ENCODE results near the gene RPL6. TPM values are rescaled to one million over a fixed set of nuclear protein-coding genes. Genes with fewer than 3 reads are reported as not detected.

The RPL6 gene
- total and polyA plus RNA-seq, 10 of the 15 experiments (the other 5 are each of a cell fraction or from before 2014, with no cell fraction given): 801 to 3,690 (median 2,265) TPM

DNA sequence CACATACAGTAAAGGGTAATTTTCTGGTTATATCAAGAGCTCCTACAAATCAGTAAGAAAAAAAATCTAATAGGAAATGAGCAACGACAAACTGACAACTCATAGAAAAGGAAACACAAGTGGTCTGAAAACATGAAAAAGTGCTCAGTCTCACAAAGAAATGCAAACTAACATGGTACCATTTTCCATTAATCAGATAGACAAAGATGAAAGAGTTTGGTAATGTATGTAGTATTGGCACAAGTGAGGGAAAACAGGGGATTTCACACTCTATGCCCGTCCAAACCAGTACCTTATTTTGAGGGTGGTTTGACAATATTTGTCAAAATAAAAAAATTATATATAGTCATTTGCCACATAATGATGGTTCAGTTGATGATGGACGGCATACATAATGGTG, 22.6 kb upstream of the RPL6 start:
- H3K27me3 ChIP-seq (replicated peaks in 1 of 2; ENCODE audit: control insufficient read depth in 2 of 2, insufficient read depth in 2 of 2, low read length in 1 of 2): no peaks in the 10 kb centered on the region
- H3K9me3 ChIP-seq (replicated peaks; ENCODE audit: control insufficient read depth, insufficient read depth, low read length): no peaks in the 10 kb centered on the region
- FAIRE-seq: peak; percentile 18
- ChIA-PET SMC1A (ENCODE audit: uncharacterized antibody, unreplicated experiment) (no interaction called here), CTCF (no interaction called here), POLR2A (no interaction called here), RAD21 (ENCODE audit: unreplicated experiment) (no interaction called here)
- intact Hi-C loops (cut with micrococcal nuclease; ENCODE audit: unreplicated experiment) (no loop called here), in situ Hi-C loops (cut with MboI) (no loop called here)
- H3K79me2 ChIP-seq (ENCODE audit: control insufficient read depth, insufficient read depth, low read length): peaks cover 19% of the 10 kb centered on the region
- H3K4me1 ChIP-seq (ENCODE audit: control insufficient read depth, insufficient read depth, low read length): no peaks in the 10 kb centered on the region
- BruUV-seq (replicated peaks): no TSS peak
- H3K4me2 ChIP-seq (ENCODE audit: control insufficient read depth, insufficient read depth): no peak overlapping the region
- TF ChIP-seq CREB1 (IDR thresholded peaks at IDR 0.05; ENCODE audit: low read depth) (no peak), TCF12 (IDR thresholded peaks at IDR 0.05; ENCODE audit: low read depth, low read length) (no peak)
- H2AFZ ChIP-seq (ENCODE audit: control insufficient read depth, low read depth, low read length): no peak overlapping the region
- DNase-seq (ENCODE audit: low read depth, low spot score): no peak
- no peak overlapping the region for H3K27ac ChIP-seq (ENCODE audit: control insufficient read depth, insufficient read depth)
- 80% methylated on average over 3 of the region's 3 CpGs for WGBS (ENCODE audit: insufficient coverage, insufficient replicate concordance, low lambda C conversion rate, missing lambda C conversion rate)
- no peak overlapping the region for H3K4me3 ChIP-seq
- ATAC-seq: no peak
- no peak overlapping the region for H3K9ac ChIP-seq (ENCODE audit: control insufficient read depth, insufficient read depth, low read length)
- no peaks in the 10 kb centered on the region for H4K20me1 ChIP-seq (ENCODE audit: control insufficient read depth, insufficient read depth)
- H3K36me3 ChIP-seq (ENCODE audit: control insufficient read depth in 2 of 2, insufficient read depth in 2 of 2, low read length in 1 of 2): no peaks in the 10 kb centered on the region; a peak in 1 of 4 replicates

DNA sequence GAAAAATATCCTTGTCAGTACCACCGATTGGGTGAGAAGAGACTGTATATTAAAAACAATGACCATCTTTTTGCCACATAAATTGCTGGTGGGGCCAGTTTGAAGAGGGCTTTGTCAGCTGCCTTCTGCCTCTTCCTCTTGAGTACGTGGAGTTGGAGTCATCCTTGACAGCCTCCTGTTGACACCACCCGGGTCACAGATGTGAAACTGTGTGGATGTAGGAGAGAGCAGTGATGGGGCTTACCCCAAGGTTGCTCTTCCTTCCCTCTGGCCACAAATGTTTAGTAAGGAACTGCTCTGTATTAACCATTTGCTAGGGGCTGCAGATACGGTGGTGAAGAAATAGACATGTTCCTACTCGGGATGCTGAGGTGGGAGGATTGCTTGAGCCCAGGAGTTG, 21.5 kb upstream of the RPL6 start:
- Histone ChIP-seq H3K79me2 (ENCODE audit: control insufficient read depth, insufficient read depth, low read length) (peaks cover 18% of the 10 kb centered on the region), H4K20me1 (ENCODE audit: control insufficient read depth, insufficient read depth) (no peaks in the 10 kb centered on the region), H3K4me2 (ENCODE audit: control insufficient read depth, insufficient read depth) (no peak overlapping the region), H3K4me1 (ENCODE audit: control insufficient read depth, insufficient read depth, low read length) (no peaks in the 10 kb centered on the region), H3K4me3 (no peak overlapping the region), H3K36me3 (ENCODE audit: control insufficient read depth in 2 of 2, insufficient read depth in 2 of 2, low read length in 1 of 2) (no peaks in the 10 kb centered on the region; a peak in 1 of 4 replicates), H3K27ac (ENCODE audit: control insufficient read depth, insufficient read depth) (no peak overlapping the region), H3K9me3 (replicated peaks; ENCODE audit: control insufficient read depth, insufficient read depth, low read length) (no peaks in the 10 kb centered on the region), H3K27me3 (replicated peaks in 1 of 2; ENCODE audit: control insufficient read depth in 2 of 2, insufficient read depth in 2 of 2, low read length in 1 of 2) (no peaks in the 10 kb centered on the region), H3K9ac (ENCODE audit: control insufficient read depth, insufficient read depth, low read length) (no peak overlapping the region), H2AFZ (ENCODE audit: control insufficient read depth, low read depth, low read length) (no peak overlapping the region)
- ATAC-seq: peak; percentile 28
- SMC1A ChIA-PET (ENCODE audit: uncharacterized antibody, unreplicated experiment): no interaction called here
- RAD21 ChIA-PET (ENCODE audit: unreplicated experiment): no interaction called here
- no peak for DNase-seq (ENCODE audit: low read depth, low spot score)
- in situ Hi-C loops (cut with MboI): no loop called here
- WGBS (ENCODE audit: insufficient coverage, insufficient replicate concordance, low lambda C conversion rate, missing lambda C conversion rate): 74% methylated on average over 5 of the region's 5 CpGs
- intact Hi-C loops (cut with micrococcal nuclease; ENCODE audit: unreplicated experiment): no loop called here
- CTCF ChIA-PET: no interaction called here
- FAIRE-seq: no peak
- no TSS peak for BruUV-seq (replicated peaks)
- POLR2A ChIA-PET: no interaction called here
- TF ChIP-seq KAT2A (conservative IDR thresholded peaks at IDR 0.05; ENCODE audit: control insufficient read depth, low read depth, low read length) (no peak), EP300 (IDR thresholded peaks at IDR 0.05; ENCODE audit: borderline replicate concordance in 1 of 2, control insufficient read depth in 1 of 2, low read depth in 2 of 2, low read length in 2 of 2) (no peak), KDM1A (IDR thresholded peaks at IDR 0.05; ENCODE audit: borderline replicate concordance) (no peak), SPI1 (IDR thresholded peaks at IDR 0.05; ENCODE audit: borderline replicate concordance, insufficient read depth, low read depth, low read length) (no peak; the same call in 1 of the 2 replicates), SMARCA5 (IDR thresholded peaks at IDR 0.05) (no peak), DPF2 (IDR thresholded peaks at IDR 0.05) (no peak), BHLHE40 (IDR thresholded peaks at IDR 0.05; ENCODE audit: borderline replicate concordance in 1 of 2, low read depth in 2 of 2, low read length in 1 of 2) (no peak), BMI1 (IDR thresholded peaks at IDR 0.05; ENCODE audit: borderline replicate concordance) (no peak), HDAC2 (IDR thresholded peaks at IDR 0.05) (no peak), CEBPB (IDR thresholded peaks at IDR 0.05; ENCODE audit: borderline replicate concordance in 1 of 2, low read depth in 2 of 2, low read length in 2 of 2) (no peak)
- TF ChIP-seq, protein P1, sequence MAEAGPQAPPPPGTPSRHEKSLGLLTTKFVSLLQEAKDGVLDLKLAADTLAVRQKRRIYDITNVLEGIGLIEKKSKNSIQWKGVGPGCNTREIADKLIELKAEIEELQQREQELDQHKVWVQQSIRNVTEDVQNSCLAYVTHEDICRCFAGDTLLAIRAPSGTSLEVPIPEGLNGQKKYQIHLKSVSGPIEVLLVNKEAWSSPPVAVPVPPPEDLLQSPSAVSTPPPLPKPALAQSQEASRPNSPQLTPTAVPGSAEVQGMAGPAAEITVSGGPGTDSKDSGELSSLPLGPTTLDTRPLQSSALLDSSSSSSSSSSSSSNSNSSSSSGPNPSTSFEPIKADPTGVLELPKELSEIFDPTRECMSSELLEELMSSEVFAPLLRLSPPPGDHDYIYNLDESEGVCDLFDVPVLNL (IDR thresholded peaks at IDR 0.05; ENCODE audit: low read depth, low read length): no peak
- TF ChIP-seq, protein P2, sequence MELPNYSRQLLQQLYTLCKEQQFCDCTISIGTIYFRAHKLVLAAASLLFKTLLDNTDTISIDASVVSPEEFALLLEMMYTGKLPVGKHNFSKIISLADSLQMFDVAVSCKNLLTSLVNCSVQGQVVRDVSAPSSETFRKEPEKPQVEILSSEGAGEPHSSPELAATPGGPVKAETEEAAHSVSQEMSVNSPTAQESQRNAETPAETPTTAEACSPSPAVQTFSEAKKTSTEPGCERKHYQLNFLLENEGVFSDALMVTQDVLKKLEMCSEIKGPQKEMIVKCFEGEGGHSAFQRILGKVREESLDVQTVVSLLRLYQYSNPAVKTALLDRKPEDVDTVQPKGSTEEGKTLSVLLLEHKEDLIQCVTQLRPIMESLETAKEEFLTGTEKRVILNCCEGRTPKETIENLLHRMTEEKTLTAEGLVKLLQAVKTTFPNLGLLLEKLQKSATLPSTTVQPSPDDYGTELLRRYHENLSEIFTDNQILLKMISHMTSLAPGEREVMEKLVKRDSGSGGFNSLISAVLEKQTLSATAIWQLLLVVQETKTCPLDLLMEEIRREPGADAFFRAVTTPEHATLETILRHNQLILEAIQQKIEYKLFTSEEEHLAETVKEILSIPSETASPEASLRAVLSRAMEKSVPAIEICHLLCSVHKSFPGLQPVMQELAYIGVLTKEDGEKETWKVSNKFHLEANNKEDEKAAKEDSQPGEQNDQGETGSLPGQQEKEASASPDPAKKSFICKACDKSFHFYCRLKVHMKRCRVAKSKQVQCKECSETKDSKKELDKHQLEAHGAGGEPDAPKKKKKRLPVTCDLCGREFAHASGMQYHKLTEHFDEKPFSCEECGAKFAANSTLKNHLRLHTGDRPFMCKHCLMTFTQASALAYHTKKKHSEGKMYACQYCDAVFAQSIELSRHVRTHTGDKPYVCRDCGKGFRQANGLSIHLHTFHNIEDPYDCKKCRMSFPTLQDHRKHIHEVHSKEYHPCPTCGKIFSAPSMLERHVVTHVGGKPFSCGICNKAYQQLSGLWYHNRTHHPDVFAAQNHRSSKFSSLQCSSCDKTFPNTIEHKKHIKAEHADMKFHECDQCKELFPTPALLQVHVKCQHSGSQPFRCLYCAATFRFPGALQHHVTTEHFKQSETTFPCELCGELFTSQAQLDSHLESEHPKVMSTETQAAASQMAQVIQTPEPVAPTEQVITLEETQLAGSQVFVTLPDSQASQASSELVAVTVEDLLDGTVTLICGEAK (IDR thresholded peaks at IDR 0.05; ENCODE audit: borderline replicate concordance): no peak

Data from GM12878 (cell line).